GM23338 (cell line): ENCODE measurements around the gene IGF2BP2. TPM values are rescaled to one million over a fixed set of nuclear protein-coding genes. Genes with fewer than 3 reads are reported as not detected.

Experiments
- ATAC-seq: fragments of 200-7000 bp; cut with Tn5 transposase; 3 replicates; pipeline ENCODE4 v1.9.1; 2020
- DNase-seq: peaks from one replicate; pipeline ENCODE4 v3.0.0-alpha.2; 2015; ENCODE audit warnings: low spot score
- H2AFZ ChIP-seq: fragments of 200-600 bp; sonication (generic); 2 replicates; pipeline ENCODE4 v1.8.0; 2016; ENCODE audit warnings: antibody characterized with exemption, mild to moderate bottlenecking, moderate library complexity
- H3F3A ChIP-seq: fragments of 200-600 bp; sonication (generic); replicated peaks from 2 replicates; pipeline ENCODE4 v1.8.0; 2017; ENCODE audit warnings: antibody characterized with exemption, mixed run types, low read depth
- H3K27ac ChIP-seq: fragments of 200-600 bp; sonication (generic); 2 replicates; pipeline ENCODE4 v1.6.1; 2016; ENCODE audit warnings: low read depth
- H3K27me3 ChIP-seq: fragments of 200-600 bp; sonication (generic); 2 replicates; pipeline ENCODE4 v1.8.0; 2016; ENCODE audit warnings: mild to moderate bottlenecking, mixed run types, moderate library complexity; ENCODE audit not compliant: insufficient read depth
- H3K36me3 ChIP-seq: fragments of 200-600 bp; sonication (generic); 2 replicates; pipeline ENCODE4 v1.8.0; 2016; ENCODE audit warnings: mild to moderate bottlenecking; ENCODE audit not compliant: insufficient read depth
- H3K4me1 ChIP-seq: fragments of 200-600 bp; sonication (generic); 2 replicates; pipeline ENCODE4 v1.8.0; 2016; ENCODE audit warnings: mild to moderate bottlenecking, moderate library complexity; ENCODE audit not compliant: insufficient read depth
- H3K4me2 ChIP-seq: fragments of 200-600 bp; sonication (generic); 2 replicates; pipeline ENCODE4 v1.7.1; 2017; ENCODE audit warnings: mixed run types
- H3K4me3 ChIP-seq: fragments of 200-600 bp; sonication (generic); 2 replicates; pipeline ENCODE4 v1.6.1; 2016; ENCODE audit warnings: mixed run types
- H3K79me2 ChIP-seq: fragments of 200-600 bp; sonication (generic); replicated peaks from 2 replicates; pipeline ENCODE4 v1.8.0; 2017; ENCODE audit warnings: mild to moderate bottlenecking; ENCODE audit not compliant: insufficient read depth
- H3K9me2 ChIP-seq: fragments of 200-600 bp; sonication (generic); 2 replicates; pipeline ENCODE4 v1.8.0; 2017; ENCODE audit not compliant: insufficient read depth
- H4K20me1 ChIP-seq: fragments of 200-600 bp; sonication (generic); replicated peaks from 2 replicates; pipeline ENCODE4 v1.8.0; 2017; ENCODE audit warnings: mild to moderate bottlenecking; ENCODE audit not compliant: insufficient read depth
- H3K27ac Mint-ChIP-seq: 2 replicates; pipeline ENCODE4 v1.8.0; 2020; ENCODE audit warnings: inconsistent platforms, mild to moderate bottlenecking, moderate library complexity, mixed read lengths
- H3K27me3 Mint-ChIP-seq: 3 replicates; pipeline ENCODE4 v1.8.0; 2022; ENCODE audit warnings: low read depth, mild to moderate bottlenecking, moderate library complexity, mixed read lengths, inconsistent platforms; ENCODE audit not compliant: insufficient read depth, poor library complexity
- H3K36me3 Mint-ChIP-seq: 3 replicates; pipeline ENCODE4 v1.8.0; 2021; ENCODE audit warnings: low read depth, mild to moderate bottlenecking, inconsistent platforms, moderate library complexity, mixed read lengths
- H3K4me1 Mint-ChIP-seq: 3 replicates; pipeline ENCODE4 v1.8.0; 2020; ENCODE audit warnings: mild to moderate bottlenecking, inconsistent platforms, mixed read lengths
- H3K4me3 Mint-ChIP-seq: 3 replicates; pipeline ENCODE4 v1.8.0; 2021; ENCODE audit warnings: moderate library complexity, mild to moderate bottlenecking, inconsistent platforms, mixed read lengths
- H3K9me3 Mint-ChIP-seq: 3 replicates; pipeline ENCODE4 v1.8.0; 2020; ENCODE audit warnings: moderate library complexity, mild to moderate bottlenecking, inconsistent platforms, mixed read lengths
- CREB1 ChIP-seq: fragments of 250-450 bp; sonication (Bioruptor Pico); IDR thresholded peaks from 2 replicates; pipeline ENCODE4 v1.5.0; 2020; ENCODE audit warnings: low read depth, mild to moderate bottlenecking, moderate library complexity
- EZH2 ChIP-seq: fragments of 200-600 bp; sonication (generic); IDR thresholded peaks from one replicate; pipeline ENCODE4 v1.8.0; 2017; ENCODE audit warnings: antibody characterized with exemption, mild to moderate bottlenecking, low read depth; ENCODE audit not compliant: unreplicated experiment
- EZH2phosphoT487 ChIP-seq: fragments of 200-600 bp; sonication (generic); IDR thresholded peaks from one replicate; pipeline ENCODE4 v1.8.1; 2018; ENCODE audit warnings: antibody characterized with exemption; ENCODE audit not compliant: unreplicated experiment
- JUNB ChIP-seq: IDR thresholded peaks from one replicate; pipeline ENCODE4 v1.6.1; 2016; ENCODE audit warnings: antibody characterized with exemption; ENCODE audit not compliant: unreplicated experiment
- NANOG ChIP-seq: IDR thresholded peaks from 2 replicates; pipeline ENCODE4 v1.6.1; 2016; ENCODE audit warnings: antibody characterized with exemption, borderline replicate concordance
- POLR2AphosphoS5 ChIP-seq: IDR thresholded peaks from 2 replicates; pipeline ENCODE4 v1.6.1; 2016; ENCODE audit warnings: antibody characterized with exemption, low read depth
- STAT1 ChIP-seq: IDR thresholded peaks from one replicate; pipeline ENCODE4 v1.6.1; 2016; ENCODE audit warnings: antibody characterized with exemption; ENCODE audit not compliant: unreplicated experiment
- ZNF114 ChIP-seq: fragments of 250-450 bp; sonication (Bioruptor Pico); IDR thresholded peaks from 2 replicates; pipeline ENCODE4 v1.5.0; 2020; ENCODE audit warnings: mild to moderate bottlenecking, moderate library complexity
- ZNF331 ChIP-seq: fragments of 250-450 bp; sonication (Bioruptor Pico); IDR thresholded peaks from 2 replicates; pipeline ENCODE4 v1.5.0; 2020; ENCODE audit warnings: low read depth, mild to moderate bottlenecking, moderate library complexity
- ZNF462 ChIP-seq: fragments of 250-450 bp; sonication (Bioruptor Pico); IDR thresholded peaks from 2 replicates; pipeline ENCODE4 v1.5.0; 2020; ENCODE audit warnings: mild to moderate bottlenecking, moderate library complexity
- polyA plus RNA-seq: library from polyadenylated mRNA; unstranded; fragments of >200 nt; fragmentation: Nextera tagmentation; extraction: Ambion mirVana; gene quantifications from 2 replicates; pipeline ENCODE4 v1.2.1, GENCODE V29; 2016
- total RNA-seq: library from RNA; depleted of rRNA; stranded (reverse); fragments of >200 nt; shearing (Covaris generic); gene quantifications from 2 replicates; pipeline ENCODE4 v1.2.3, GENCODE V29; 2014
- TF ChIP-seq, protein P1 (sequence below): IDR thresholded peaks from 2 replicates; pipeline ENCODE4 v1.6.1; 2016; ENCODE audit warnings: antibody characterized with exemption
- TF ChIP-seq, protein P2 (sequence below), 2 experiments: fragments of 200-600 bp in 1 of 2; sonication (generic) in 1 of 2; conservative IDR thresholded peaks; 2 replicates each; pipeline versions ENCODE4 v1.5.1 to v1.6.1; 2016 to 2017; ENCODE audit warnings: antibody characterized with exemption in 2 of 2, low read depth in 2 of 2, mild to moderate bottlenecking in 2 of 2, moderate library complexity in 1 of 2
- TF ChIP-seq, protein P3 (sequence below): IDR thresholded peaks from one replicate; pipeline ENCODE4 v1.6.1; 2018; ENCODE audit warnings: antibody characterized with exemption; ENCODE audit not compliant: unreplicated experiment

Gene IGF2BP2
- total and polyA plus RNA-seq, 2 experiments from 2014 or later: 82.9 to 84.5 TPM

GRCh38 chr3:185708392-185708791, 116.5 kb downstream of the IGF2BP2 start:
- Histone ChIP-seq H3K79me2 (peaks cover 100% of the 10 kb centered on the region), H3K4me1 (peaks cover 56% of the 10 kb centered on the region), H3K9me2 (no peaks in the 10 kb centered on the region), H2AFZ (no peak overlapping the region), H3K4me2 (no peak overlapping the region), H3K4me3 (no peak overlapping the region), H3K27ac (0 out of 2 replicates have a peak overlapping the region, but pooled peaks have one; percentile 24), H3K27me3 (no peaks in the 10 kb centered on the region), H3K36me3 (no peaks in the 10 kb centered on the region), H4K20me1 (peaks cover 32% of the 10 kb centered on the region), H3F3A (0 out of 2 replicates have a peak, but pooled peaks cover 3% of the 10 kb centered on the region)
- no peak for ATAC-seq
- peaks cover 56% of the 10 kb centered on the region for H3K4me1 Mint-ChIP-seq
- H3K27me3 Mint-ChIP-seq: peaks cover 6% of the 10 kb centered on the region
- no peaks in the 10 kb centered on the region for H3K36me3 Mint-ChIP-seq
- H3K27ac Mint-ChIP-seq: peak overlapping the region; percentile 78; the same call in 1 of the 2 replicates
- H3K9me3 Mint-ChIP-seq: no peaks in the 10 kb centered on the region
- no peak for DNase-seq
- H3K4me3 Mint-ChIP-seq: no peak overlapping the region
- TF ChIP-seq CREB1: no peak
- no peak for TF ChIP-seq EZH2phosphoT487
- TF ChIP-seq JUNB: no peak
- TF ChIP-seq POLR2AphosphoS5: no peak
- TF ChIP-seq NANOG: no peak
- TF ChIP-seq, protein P1, sequence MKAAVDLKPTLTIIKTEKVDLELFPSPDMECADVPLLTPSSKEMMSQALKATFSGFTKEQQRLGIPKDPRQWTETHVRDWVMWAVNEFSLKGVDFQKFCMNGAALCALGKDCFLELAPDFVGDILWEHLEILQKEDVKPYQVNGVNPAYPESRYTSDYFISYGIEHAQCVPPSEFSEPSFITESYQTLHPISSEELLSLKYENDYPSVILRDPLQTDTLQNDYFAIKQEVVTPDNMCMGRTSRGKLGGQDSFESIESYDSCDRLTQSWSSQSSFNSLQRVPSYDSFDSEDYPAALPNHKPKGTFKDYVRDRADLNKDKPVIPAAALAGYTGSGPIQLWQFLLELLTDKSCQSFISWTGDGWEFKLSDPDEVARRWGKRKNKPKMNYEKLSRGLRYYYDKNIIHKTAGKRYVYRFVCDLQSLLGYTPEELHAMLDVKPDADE: no peak
- no peak for TF ChIP-seq STAT1
- TF ChIP-seq ZNF462 (CRISPR knock-in tag): no peak
- no peak for TF ChIP-seq ZNF114 (CRISPR knock-in tag)
- no peak for TF ChIP-seq EZH2
- TF ChIP-seq, protein P2, sequence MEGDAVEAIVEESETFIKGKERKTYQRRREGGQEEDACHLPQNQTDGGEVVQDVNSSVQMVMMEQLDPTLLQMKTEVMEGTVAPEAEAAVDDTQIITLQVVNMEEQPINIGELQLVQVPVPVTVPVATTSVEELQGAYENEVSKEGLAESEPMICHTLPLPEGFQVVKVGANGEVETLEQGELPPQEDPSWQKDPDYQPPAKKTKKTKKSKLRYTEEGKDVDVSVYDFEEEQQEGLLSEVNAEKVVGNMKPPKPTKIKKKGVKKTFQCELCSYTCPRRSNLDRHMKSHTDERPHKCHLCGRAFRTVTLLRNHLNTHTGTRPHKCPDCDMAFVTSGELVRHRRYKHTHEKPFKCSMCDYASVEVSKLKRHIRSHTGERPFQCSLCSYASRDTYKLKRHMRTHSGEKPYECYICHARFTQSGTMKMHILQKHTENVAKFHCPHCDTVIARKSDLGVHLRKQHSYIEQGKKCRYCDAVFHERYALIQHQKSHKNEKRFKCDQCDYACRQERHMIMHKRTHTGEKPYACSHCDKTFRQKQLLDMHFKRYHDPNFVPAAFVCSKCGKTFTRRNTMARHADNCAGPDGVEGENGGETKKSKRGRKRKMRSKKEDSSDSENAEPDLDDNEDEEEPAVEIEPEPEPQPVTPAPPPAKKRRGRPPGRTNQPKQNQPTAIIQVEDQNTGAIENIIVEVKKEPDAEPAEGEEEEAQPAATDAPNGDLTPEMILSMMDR (conservative IDR thresholded peaks at IDR 0.05; ENCODE audit: low read depth in 2 of 2): no peak
- TF ChIP-seq, protein P3, sequence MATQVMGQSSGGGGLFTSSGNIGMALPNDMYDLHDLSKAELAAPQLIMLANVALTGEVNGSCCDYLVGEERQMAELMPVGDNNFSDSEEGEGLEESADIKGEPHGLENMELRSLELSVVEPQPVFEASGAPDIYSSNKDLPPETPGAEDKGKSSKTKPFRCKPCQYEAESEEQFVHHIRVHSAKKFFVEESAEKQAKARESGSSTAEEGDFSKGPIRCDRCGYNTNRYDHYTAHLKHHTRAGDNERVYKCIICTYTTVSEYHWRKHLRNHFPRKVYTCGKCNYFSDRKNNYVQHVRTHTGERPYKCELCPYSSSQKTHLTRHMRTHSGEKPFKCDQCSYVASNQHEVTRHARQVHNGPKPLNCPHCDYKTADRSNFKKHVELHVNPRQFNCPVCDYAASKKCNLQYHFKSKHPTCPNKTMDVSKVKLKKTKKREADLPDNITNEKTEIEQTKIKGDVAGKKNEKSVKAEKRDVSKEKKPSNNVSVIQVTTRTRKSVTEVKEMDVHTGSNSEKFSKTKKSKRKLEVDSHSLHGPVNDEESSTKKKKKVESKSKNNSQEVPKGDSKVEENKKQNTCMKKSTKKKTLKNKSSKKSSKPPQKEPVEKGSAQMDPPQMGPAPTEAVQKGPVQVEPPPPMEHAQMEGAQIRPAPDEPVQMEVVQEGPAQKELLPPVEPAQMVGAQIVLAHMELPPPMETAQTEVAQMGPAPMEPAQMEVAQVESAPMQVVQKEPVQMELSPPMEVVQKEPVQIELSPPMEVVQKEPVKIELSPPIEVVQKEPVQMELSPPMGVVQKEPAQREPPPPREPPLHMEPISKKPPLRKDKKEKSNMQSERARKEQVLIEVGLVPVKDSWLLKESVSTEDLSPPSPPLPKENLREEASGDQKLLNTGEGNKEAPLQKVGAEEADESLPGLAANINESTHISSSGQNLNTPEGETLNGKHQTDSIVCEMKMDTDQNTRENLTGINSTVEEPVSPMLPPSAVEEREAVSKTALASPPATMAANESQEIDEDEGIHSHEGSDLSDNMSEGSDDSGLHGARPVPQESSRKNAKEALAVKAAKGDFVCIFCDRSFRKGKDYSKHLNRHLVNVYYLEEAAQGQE: no peak
- TF ChIP-seq ZNF331 (CRISPR knock-in tag): no peak
